ENCODE measurements around the gene NAA10. TPM values are rescaled to one million over a fixed set of nuclear protein-coding genes. Genes with fewer than 3 reads are reported as not detected.

Gene NAA10
- total RNA-seq, 2 donors from 2014 or later = 30.3 to 74.7 TPM

- H3K4me1 ChIP-seq = peaks cover 5% of the 10 kb centered on the region
- H3K27me3 ChIP-seq = peaks cover 0 to 6% of the 10 kb centered on the region in 2 donors
- TF ChIP-seq, protein P1, sequence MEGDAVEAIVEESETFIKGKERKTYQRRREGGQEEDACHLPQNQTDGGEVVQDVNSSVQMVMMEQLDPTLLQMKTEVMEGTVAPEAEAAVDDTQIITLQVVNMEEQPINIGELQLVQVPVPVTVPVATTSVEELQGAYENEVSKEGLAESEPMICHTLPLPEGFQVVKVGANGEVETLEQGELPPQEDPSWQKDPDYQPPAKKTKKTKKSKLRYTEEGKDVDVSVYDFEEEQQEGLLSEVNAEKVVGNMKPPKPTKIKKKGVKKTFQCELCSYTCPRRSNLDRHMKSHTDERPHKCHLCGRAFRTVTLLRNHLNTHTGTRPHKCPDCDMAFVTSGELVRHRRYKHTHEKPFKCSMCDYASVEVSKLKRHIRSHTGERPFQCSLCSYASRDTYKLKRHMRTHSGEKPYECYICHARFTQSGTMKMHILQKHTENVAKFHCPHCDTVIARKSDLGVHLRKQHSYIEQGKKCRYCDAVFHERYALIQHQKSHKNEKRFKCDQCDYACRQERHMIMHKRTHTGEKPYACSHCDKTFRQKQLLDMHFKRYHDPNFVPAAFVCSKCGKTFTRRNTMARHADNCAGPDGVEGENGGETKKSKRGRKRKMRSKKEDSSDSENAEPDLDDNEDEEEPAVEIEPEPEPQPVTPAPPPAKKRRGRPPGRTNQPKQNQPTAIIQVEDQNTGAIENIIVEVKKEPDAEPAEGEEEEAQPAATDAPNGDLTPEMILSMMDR (IDR thresholded peaks at IDR 0.05) = no peak
- TF ChIP-seq POLR2A (IDR thresholded peaks at IDR 0.05) = no peak
- DNase-seq (no peak), ATAC-seq (no peak)
- no peak overlapping the region for H3K4me3 ChIP-seq
- no peak overlapping the region for H3K27ac ChIP-seq
- H3K36me3 ChIP-seq (replicated peaks in 1 of 2; ENCODE audit: insufficient read depth in 1 of 2, low read depth in 2 of 2) = no peaks in the 10 kb centered on the region
- 40 to 55% methylated on average over 1 to 7 of the region's 7 CpGs for WGBS, 2 donors
- intact Hi-C loops (cut with DNase I) = no loop called here
- no peaks in the 10 kb centered on the region for H3K9me3 ChIP-seq
Observed at GRCh38 chrX:153882557-153882956, 52.3 kb downstream of the NAA10 start.

- no peak for ATAC-seq
- WGBS, 2 donors = 37% methylated on average over 4 of the region's 8 CpGs; no CpG with 5 or more reads in 1 of the 2 donors
- intact Hi-C loops (cut with DNase I) = no loop called here
- no peaks in the 10 kb centered on the region for H3K36me3 ChIP-seq (replicated peaks in 1 of 2; ENCODE audit: insufficient read depth in 1 of 2, low read depth in 2 of 2)
- TF ChIP-seq POLR2A (IDR thresholded peaks at IDR 0.05) = no peak
- TF ChIP-seq, protein P1 (IDR thresholded peaks at IDR 0.05) = no peak
- no peak overlapping the region for H3K27ac ChIP-seq
- no peak for DNase-seq
- no peak overlapping the region for H3K4me3 ChIP-seq
- peaks cover 5% of the 10 kb centered on the region for H3K4me1 ChIP-seq
- H3K27me3 ChIP-seq = peaks cover 0 to 6% of the 10 kb centered on the region in 2 donors
- H3K9me3 ChIP-seq = no peaks in the 10 kb centered on the region
Observed at GRCh38 chrX:153882086-153882498, 52.7 kb downstream of the NAA10 start.

DNA sequence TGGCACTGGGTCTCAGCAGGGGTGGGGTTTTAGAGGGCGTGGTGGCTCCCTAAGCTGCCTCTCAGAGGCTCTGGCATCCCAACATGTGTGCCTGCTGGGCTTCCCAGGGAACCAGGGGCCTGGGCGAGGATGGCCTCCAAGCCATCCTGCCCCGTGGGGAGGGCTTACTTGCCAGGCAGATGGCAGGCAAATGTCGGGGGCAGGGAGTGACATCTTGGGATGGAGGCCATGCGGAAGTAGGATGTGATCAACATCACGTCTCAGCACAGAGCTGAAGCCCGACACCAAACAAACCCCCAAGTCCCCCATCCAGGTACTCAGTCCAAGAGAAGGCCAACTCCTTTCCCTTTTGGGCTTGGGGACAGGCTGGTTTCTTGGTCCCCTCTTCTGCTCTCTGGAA, 53.6 kb downstream of the NAA10 start:
- ATAC-seq (no peak), DNase-seq (no peak)
- intact Hi-C loops (cut with DNase I) = no loop called here
- Histone ChIP-seq H3K27ac (no peak overlapping the region), H3K36me3 (replicated peaks in 1 of 2; ENCODE audit: insufficient read depth in 1 of 2, low read depth in 2 of 2) (no peaks in the 10 kb centered on the region), H3K27me3 (peaks cover 0 to 6% of the 10 kb centered on the region in 2 donors), H3K4me1 (peaks cover 5% of the 10 kb centered on the region), H3K9me3 (no peaks in the 10 kb centered on the region), H3K4me3 (no peak overlapping the region)
- WGBS, 2 donors = 82% methylated on average over 5 of the region's 7 CpGs; no CpG with 5 or more reads in 1 of the 2 donors
- TF ChIP-seq, protein P1 (IDR thresholded peaks at IDR 0.05) = no peak
- TF ChIP-seq POLR2A (IDR thresholded peaks at IDR 0.05) = no peak

DNA sequence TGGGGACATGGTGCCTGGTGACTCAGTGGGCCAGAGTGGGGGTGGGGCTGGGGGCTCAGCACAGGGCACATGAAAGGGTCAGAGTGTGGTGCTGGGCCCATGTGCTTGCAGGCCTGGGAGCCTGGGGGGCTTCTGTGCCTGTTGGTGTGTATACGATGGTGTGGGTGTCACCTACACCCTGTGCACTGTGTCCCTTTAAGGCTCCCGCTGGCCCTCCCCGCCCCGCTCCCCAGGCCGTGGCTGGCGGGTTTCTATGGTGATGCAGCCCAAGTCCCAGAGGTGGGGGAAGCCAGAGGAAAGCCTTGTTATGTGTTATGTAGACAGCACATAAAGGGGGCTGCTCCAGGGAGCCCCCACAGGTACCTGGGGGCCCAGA, 54.4 kb downstream of the NAA10 start:
- no peak for DNase-seq
- WGBS, 2 donors = 8% methylated on average over 5 of the region's 6 CpGs; no CpG with 5 or more reads in 1 of the 2 donors
- Histone ChIP-seq H3K27me3 (peaks cover 0 to 5% of the 10 kb centered on the region in 2 donors), H3K4me1 (peaks cover 4% of the 10 kb centered on the region), H3K4me3 (no peak overlapping the region), H3K9me3 (no peaks in the 10 kb centered on the region), H3K27ac (no peak overlapping the region), H3K36me3 (replicated peaks in 1 of 2; ENCODE audit: insufficient read depth in 1 of 2, low read depth in 2 of 2) (no peaks in the 10 kb centered on the region)
- intact Hi-C loops (cut with DNase I) = no loop called here
- ATAC-seq = no peak
- TF ChIP-seq, protein P1 (IDR thresholded peaks at IDR 0.05) = no peak
- TF ChIP-seq POLR2A (IDR thresholded peaks at IDR 0.05) = no peak

- WGBS, 2 donors = 40% methylated on average over 10 of the region's 12 CpGs; no CpG with 5 or more reads in 1 of the 2 donors
- Histone ChIP-seq H3K27ac (no peak overlapping the region), H3K4me1 (no peaks in the 10 kb centered on the region), H3K9me3 (no peaks in the 10 kb centered on the region), H3K36me3 (replicated peaks in 1 of 2; ENCODE audit: insufficient read depth in 1 of 2, low read depth in 2 of 2) (no peaks in the 10 kb centered on the region), H3K4me3 (no peak overlapping the region), H3K27me3 (no peaks in the 10 kb centered on the region)
- DNase-seq (no peak), ATAC-seq (no peak)
- TF ChIP-seq, protein P1 (IDR thresholded peaks at IDR 0.05) = no peak
- intact Hi-C loops (cut with DNase I) = no loop called here
Observed at GRCh38 chrX:153879741-153880439, 54.9 kb downstream of the NAA10 start.

Measured in body of pancreas (tissue), 4 donors.